PC-9 (cell line): Measurements from ENCODE around the gene MPC2. TPM values are rescaled to one million over a fixed set of nuclear protein-coding genes. Genes with fewer than 3 reads are reported as not detected.
A peak's percentile ranks its signal among the peaks of the same experiment; 100 is the strongest.

Experiments
- Bru-seq: library from RNA; stranded (reverse); fragments of 400-500 nt; gene quantifications from one replicate; lab custom pipeline; 2021; lab: Mats Ljungman, UMichigan
- BruChase-seq, 2 experiments: library from RNA; stranded (reverse); fragments of 400-500 nt; gene quantifications; one replicate each; lab custom pipeline; 2021; lab: Mats Ljungman, UMichigan
- BruUV-seq: library from RNA; stranded (reverse); fragments of 400-500 nt; replicated peaks from 2 replicates; lab custom pipeline; 2021; lab: Mats Ljungman, UMichigan
- CTCF ChIA-PET: fragments of 300-600 bp; sonication (Branson Sonifier 250); formaldehyde crosslinking; loops from one replicate; lab custom pipeline; 2022; ENCODE audit warnings: antibody characterized with exemption; lab: Charles Lee
- POLR2A ChIA-PET: fragments of 300-600 bp; sonication (Branson Sonifier 250); formaldehyde crosslinking; loops from one replicate; lab custom pipeline; 2022; ENCODE audit warnings: antibody characterized with exemption; ENCODE audit not compliant: unreplicated experiment; lab: Charles Lee
- DNase-seq, 2 experiments: peaks; one replicate each; pipeline versions ENCODE4 v3.0.0 to v3.0.0-alpha.2; 2015 to 2022; ENCODE audit warnings: mixed read lengths in 1 of 2
- H2AFZ ChIP-seq: fragments of 200-600 bp; sonication (generic); 2 replicates; pipeline ENCODE4 v1.8.1; 2017; ENCODE audit warnings: antibody characterized with exemption
- H3F3A ChIP-seq: fragments of 200-600 bp; sonication (generic); 2 replicates; pipeline ENCODE4 v1.8.1; 2017; ENCODE audit warnings: antibody characterized with exemption, mild to moderate bottlenecking, low read depth; ENCODE audit not compliant: insufficient read depth
- H3K27ac ChIP-seq: fragments of 200-600 bp; sonication (generic); 2 replicates; pipeline ENCODE4 v1.6.1; 2016; ENCODE audit warnings: mixed run types
- H3K27me3 ChIP-seq: fragments of 200-600 bp; sonication (generic); 2 replicates; pipeline ENCODE4 v1.6.1; 2016; ENCODE audit warnings: low read depth, mixed run types; ENCODE audit not compliant: insufficient read depth
- H3K36me3 ChIP-seq: fragments of 200-600 bp; sonication (generic); 2 replicates; pipeline ENCODE4 v1.6.1; 2016; ENCODE audit warnings: low read depth, mixed run types
- H3K4me1 ChIP-seq: fragments of 200-600 bp; sonication (generic); replicated peaks from 2 replicates; pipeline ENCODE4 v1.6.1; 2016; ENCODE audit warnings: mixed run types; ENCODE audit not compliant: insufficient read depth
- H3K4me2 ChIP-seq: fragments of 200-600 bp; sonication (generic); 2 replicates; pipeline ENCODE4 v1.6.1; 2017; ENCODE audit warnings: mixed run types
- H3K4me3 ChIP-seq: fragments of 200-600 bp; sonication (generic); 2 replicates; pipeline ENCODE4 v1.6.1; 2016; ENCODE audit warnings: mixed run types
- H3K79me2 ChIP-seq: fragments of 200-600 bp; sonication (generic); 2 replicates; pipeline ENCODE4 v1.6.1; 2017; ENCODE audit warnings: low read depth, mixed run types
- H3K9me2 ChIP-seq: fragments of 200-600 bp; sonication (generic); 2 replicates; pipeline ENCODE4 v1.8.1; 2017; ENCODE audit warnings: mild to moderate bottlenecking; ENCODE audit not compliant: insufficient read depth
- H3K9me3 ChIP-seq: fragments of 200-600 bp; sonication (generic); 2 replicates; pipeline ENCODE4 v1.8.1; 2016; ENCODE audit warnings: low read depth; ENCODE audit not compliant: insufficient read depth
- H4K20me1 ChIP-seq: fragments of 200-600 bp; sonication (generic); 2 replicates; pipeline ENCODE4 v1.8.1; 2017; ENCODE audit not compliant: insufficient read depth
- CTCF ChIP-seq: fragments of 200-600 bp; sonication (generic); conservative IDR thresholded peaks from 2 replicates; pipeline ENCODE4 v1.6.1; 2017; ENCODE audit warnings: mixed run types, antibody characterized with exemption, mild to moderate bottlenecking, moderate library complexity
- EZH2 ChIP-seq: fragments of 200-600 bp; sonication (generic); IDR thresholded peaks from 2 replicates; pipeline ENCODE4 v1.8.0; 2017; ENCODE audit warnings: antibody characterized with exemption, low read depth
- intact Hi-C: fragments of 100-400 bp; cut with micrococcal nuclease; formaldehyde crosslinking; loops from one replicate; pipeline ENCODE4 v1.10.0; 2022; ENCODE audit not compliant: unreplicated experiment
- long read RNA-seq: library from polyadenylated mRNA; stranded (forward); transcript quantifications from one replicate; pipeline ENCODE4 v2.0.0, GENCODE V29; 2022
- total RNA-seq: library from RNA; stranded (reverse); gene quantifications from 2 replicates; pipeline ENCODE4 v1.2.3, GENCODE V29; 2021

The MPC2 gene
- 68.4 and 78.7 TPM in 2 replicates for total RNA-seq
- percentile 77 among the genes with signal in this experiment for Bru-seq, nascent RNA
- BruChase-seq, experiment 1, labeled RNA remaining after a 2-hour chase: percentile 67 among the genes with signal in this experiment
- BruChase-seq, experiment 2, labeled RNA remaining after a 6-hour chase: percentile 76 among the genes with signal in this experiment
- long read RNA-seq, transcript MPC2-202 (5 exons, 2,177 nt): major isoform, 159 of 190 reads
- long read RNA-seq, partial matches to known transcripts: 0 of 190 reads
- long read RNA-seq, other reads (novel, unspliced or antisense): 29 of 190 reads

- DNase-seq: peak; percentile 57 to 60
- no peaks in the 10 kb centered on the region for H4K20me1 ChIP-seq
- TF ChIP-seq CTCF (no peak), EZH2 (no peak)
- peak within 1 kb of the TSS; percentile 91 for H3K4me2 ChIP-seq
- no peaks in the 10 kb centered on the region for H3K9me3 ChIP-seq
- peaks cover 36% of the 10 kb centered on the region for H3K4me1 ChIP-seq
- ChIA-PET CTCF (interaction anchor here (1.2 kb wide), 1 partner anchor 15 kb away, joined by 4 read pairs; no protein-coding TSS in a partner anchor), POLR2A (interaction anchor here (0.5 to 0.7 kb wide), 5 partner anchors 115 to 1010 kb away, joined by 3 to 10 read pairs (median 5); partner anchors contain the start of genes CREG1 and POU2F1)
- H3K27me3 ChIP-seq: no peaks in the 10 kb centered on the region
- no peaks in the 10 kb centered on the region for H3K9me2 ChIP-seq
- H3F3A ChIP-seq: peaks cover 13% of the 10 kb centered on the region; the same call in 1 of the 2 replicates
- peak within 1 kb of the TSS; percentile 82 for H3K4me3 ChIP-seq
- intact Hi-C loops: loop anchor here (1.0 to 10.0 kb wide), 5 partner anchors 117 to 712 kb away; partner anchors contain the start of genes MPZL1 and POU2F1
- TSS peak; percentile 76 for BruUV-seq
- 0 out of 2 replicates have a peak, but pooled peaks cover 4% of the 10 kb centered on the region for H3K36me3 ChIP-seq
- H3K79me2 ChIP-seq: peaks cover 87% of the 10 kb centered on the region
- peak within 1 kb of the TSS; percentile 90 for H2AFZ ChIP-seq
- H3K27ac ChIP-seq: peak within 1 kb of the TSS; percentile 94
These were observed at the start of gene MPC2 for GRCh38 chr1:167936930-167937708. Gene MPC2 (minus strand): TSS chr1:167937072. CDS start chr1:167935841, 1,231 bp downstream.

DNA sequence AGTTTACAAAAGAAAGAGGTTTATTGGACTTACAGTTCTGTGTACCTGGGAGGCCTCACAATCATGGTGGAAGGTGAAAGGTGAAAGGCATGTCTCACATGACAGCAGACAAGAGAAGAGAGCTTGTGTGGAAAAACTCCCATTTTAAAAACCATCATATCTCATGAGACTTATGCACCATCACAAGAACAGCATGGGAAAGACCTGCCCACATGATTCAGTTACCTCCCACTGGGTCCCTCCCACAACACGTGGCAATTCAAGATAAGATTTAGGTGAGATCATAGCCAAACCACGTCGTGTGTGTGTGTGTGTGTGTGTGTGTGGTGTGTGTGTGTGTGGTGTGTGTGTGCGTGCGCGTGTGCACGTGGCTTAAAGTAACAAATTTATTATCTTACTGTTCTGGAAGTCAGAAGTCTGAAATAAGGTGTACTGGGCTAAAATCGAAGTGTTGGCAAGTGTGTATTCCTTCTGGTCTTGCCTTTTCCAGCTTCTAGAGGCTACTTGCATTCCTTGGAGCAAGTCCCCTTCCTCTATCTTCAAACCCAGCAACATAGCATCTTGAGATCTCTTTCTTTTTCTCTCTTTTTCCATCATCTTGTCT, 48.1 kb upstream of the MPC2 start:
- no peaks in the 10 kb centered on the region for H3K27me3 ChIP-seq
- H3F3A ChIP-seq: no peaks in the 10 kb centered on the region; the same call in 1 of the 2 replicates
- intact Hi-C loops: loop anchor here (10.0 kb wide), 1 partner anchor 260 kb away; the partner anchor contains the start of gene MPZL1
- DNase-seq: no peak
- peaks cover 14% of the 10 kb centered on the region; the same call in 1 of the 2 replicates for H3K4me1 ChIP-seq
- H3K9me3 ChIP-seq: no peaks in the 10 kb centered on the region
- no peaks in the 10 kb centered on the region; the same call in 1 of the 2 replicates for H3K36me3 ChIP-seq
- no peaks in the 10 kb centered on the region for H4K20me1 ChIP-seq
- TF ChIP-seq EZH2 (no peak), CTCF (no peak)
- no TSS peak for BruUV-seq
- H3K27ac ChIP-seq: no peak overlapping the region
- H3K9me2 ChIP-seq: no peaks in the 10 kb centered on the region
- POLR2A ChIA-PET: no interaction called here
- no peak overlapping the region for H3K4me2 ChIP-seq
- CTCF ChIA-PET: interaction anchor here (0.7 kb wide), 1 partner anchor 14 kb away, joined by 3 read pairs; no protein-coding TSS in a partner anchor
- no peak overlapping the region for H2AFZ ChIP-seq
- peaks cover 25% of the 10 kb centered on the region; the same call in 1 of the 2 replicates for H3K79me2 ChIP-seq
- no peak overlapping the region for H3K4me3 ChIP-seq
